K562 (cell line): ENCODE data around the gene ALG8. TPM values are rescaled to one million over a fixed set of nuclear protein-coding genes. Genes with fewer than 3 reads are reported as not detected.

Source experiments
- CREBBP ChIP-seq: IDR thresholded peaks from one replicate; pipeline ENCODE4 v1.6.1; 2012; ENCODE audit warnings: low read depth, mild to moderate bottlenecking, control low read depth, inconsistent platforms, low read length
- DIDO1 ChIP-seq: fragments of 450-650 bp; IDR thresholded peaks from 2 replicates; pipeline ENCODE4 v1.6.1; 2016; ENCODE audit warnings: low read depth, missing biosample characterization, missing genetic modification characterization
- FOXP1 ChIP-seq: sonication (generic); formaldehyde crosslinking; IDR thresholded peaks from 2 replicates; pipeline ENCODE4 v1.8.0; 2022; ENCODE audit warnings: mild to moderate bottlenecking, missing genetic modification reagents
- HDAC1 ChIP-seq, 2 experiments: fragments of 450-650 bp; IDR thresholded peaks; 2 replicates each; pipeline ENCODE4 v1.6.1; 2016 to 2017; ENCODE audit warnings: inconsistent platforms in 1 of 2, mild to moderate bottlenecking in 1 of 2, moderate library complexity in 1 of 2
- HDAC6 ChIP-seq: IDR thresholded peaks from 2 replicates; pipeline ENCODE4 v1.6.1; 2012; ENCODE audit warnings: low read depth, mild to moderate bottlenecking, control low read depth, inconsistent platforms, low read length, moderate library complexity
- HMG20B ChIP-seq: fragments of 250-450 bp; sonication (Bioruptor Pico); IDR thresholded peaks from 2 replicates; pipeline ENCODE4 v1.5.0; 2021; ENCODE audit warnings: mild to moderate bottlenecking
- MAFK ChIP-seq: IDR thresholded peaks from 2 replicates; pipeline ENCODE4 v1.6.1; 2011; ENCODE audit warnings: low read length, improper control_type of control experiment
- PPARD ChIP-seq: fragments of 250-450 bp; sonication (Bioruptor Pico); IDR thresholded peaks from 2 replicates; pipeline ENCODE4 v1.8.0; 2022; ENCODE audit warnings: inconsistent platforms, mild to moderate bottlenecking, moderate library complexity
- RBBP5 ChIP-seq: fragments of 200-600 bp; sonication (generic); IDR thresholded peaks from 2 replicates; pipeline ENCODE4 v1.6.1; 2012; ENCODE audit warnings: borderline replicate concordance, mild to moderate bottlenecking, low read length, control low read depth, inconsistent platforms; ENCODE audit not compliant: insufficient read depth, poor library complexity, severe bottlenecking
- SREBF2 ChIP-seq: sonication (generic); formaldehyde crosslinking; IDR thresholded peaks from 2 replicates; pipeline ENCODE4 v1.4.0; 2020; ENCODE audit warnings: mild to moderate bottlenecking, missing genetic modification reagents
- TAF7 ChIP-seq: fragments of 450-650 bp; IDR thresholded peaks from 2 replicates; pipeline ENCODE4 v1.6.1; 2016; ENCODE audit warnings: missing genetic modification characterization, missing compliant biosample characterization
- ZMIZ1 ChIP-seq, 2 experiments: fragments of 150-350 bp in 1 of 2; IDR thresholded peaks; 2 replicates each; pipeline ENCODE4 v1.6.1; 2012 to 2016; ENCODE audit warnings: low read depth in 2 of 2, low read length in 2 of 2, mild to moderate bottlenecking in 1 of 2, moderate library complexity in 1 of 2
- ZNF24 ChIP-seq: fragments of 450-650 bp; IDR thresholded peaks from 2 replicates; pipeline ENCODE4 v1.6.1; 2016
- polyA plus RNA-seq, 8 experiments: library from polyadenylated mRNA; depleted of rRNA in 4 of 8; stranded (reverse) in 5 of 8; unstranded in 3 of 8; fragments of >200 nt; fragmentation: Nextera tagmentation in 2 of 8; fragmentation: Illumina TruSeq in 1 of 8; extraction: Ambion mirVana in 2 of 8; extraction: Trizol in 1 of 8; gene quantifications; 2 replicates each; pipeline versions ENCODE4 v1.2.1 to v1.2.3, GENCODE V29; 2011 to 2014; ENCODE audit warnings: inconsistent platforms in 1 of 8, missing spikeins in 1 of 8
- total RNA-seq, 7 experiments: library from RNA; depleted of rRNA in 6 of 7; stranded (reverse); fragments of >200 nt in 6 of 7; fragmentation: Illumina TruSeq in 2 of 7; extraction: Trizol in 2 of 7; gene quantifications; 2 replicates each; pipeline versions ENCODE4 v1.2.1 to v1.2.3, GENCODE V29; 2011 to 2021; ENCODE audit warnings: low replicate concordance in 1 of 7
- TF ChIP-seq, protein P1 (sequence below): fragments of 450-650 bp; formaldehyde crosslinking; IDR thresholded peaks from 2 replicates; pipeline ENCODE4 v1.4.0; 2020; ENCODE audit warnings: mild to moderate bottlenecking, mixed read lengths
- TF ChIP-seq, protein P2 (sequence below): IDR thresholded peaks from 2 replicates; pipeline ENCODE4 v1.6.1; 2014; ENCODE audit warnings: antibody characterized with exemption
- TF ChIP-seq, protein P3 (sequence below): sonication (generic); formaldehyde crosslinking; IDR thresholded peaks from 2 replicates; pipeline ENCODE4 v1.8.1; 2022; ENCODE audit warnings: missing genetic modification reagents

Gene ALG8
- total and polyA plus RNA-seq, 9 of the 15 experiments (the other 6 are each of a cell fraction or from before 2014, with no cell fraction given), result 59.3 to 189 (median 106) TPM

DNA sequence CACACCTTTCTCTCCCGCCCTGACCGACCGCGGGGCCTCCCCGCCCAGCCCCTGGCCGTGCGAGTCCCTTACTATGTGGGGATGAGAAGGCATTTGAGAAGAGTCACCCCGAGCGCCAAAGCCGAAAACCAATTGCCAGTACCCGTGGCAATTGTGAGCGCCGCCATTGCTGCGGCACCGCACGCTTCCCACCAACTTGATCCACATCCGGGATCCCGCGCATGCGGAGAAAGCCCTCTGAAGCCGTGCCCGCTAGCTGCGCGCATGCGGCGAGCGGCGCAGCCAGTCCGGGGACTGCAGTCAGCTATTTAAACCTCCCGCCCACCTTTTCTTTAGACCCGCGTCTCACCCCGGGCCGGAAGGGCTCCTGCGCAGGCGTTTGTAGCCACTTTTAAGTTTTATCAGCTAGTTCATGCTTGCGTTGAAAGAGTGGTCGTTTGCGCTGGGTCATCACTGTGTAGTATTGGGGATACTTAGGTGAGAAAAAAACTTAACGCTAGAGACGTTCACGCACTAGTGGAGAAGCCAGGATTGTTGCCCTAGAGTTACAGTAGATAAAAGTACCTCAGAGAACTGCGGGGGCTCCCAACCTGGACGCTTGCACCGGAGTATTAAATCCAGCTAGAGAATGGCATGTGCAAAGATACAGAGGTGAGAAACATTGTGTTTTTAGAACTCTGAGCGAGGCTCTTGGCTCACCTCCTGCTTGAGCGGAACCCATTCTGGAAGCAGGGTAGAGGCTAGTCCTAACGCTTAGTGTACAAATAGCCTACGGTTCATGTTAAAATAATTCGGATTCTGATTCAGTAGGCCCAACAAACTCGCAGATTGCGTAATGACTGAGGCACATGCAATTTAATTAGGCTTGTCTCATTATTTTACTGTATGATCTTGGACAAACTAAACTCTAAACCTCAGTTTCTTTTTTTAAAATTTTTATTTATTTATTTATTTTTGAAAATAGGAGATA is at the start of gene ALG8 (continued):
- no peak for TF ChIP-seq ZMIZ1 (IDR thresholded peaks at IDR 0.05; ENCODE audit: low read depth in 2 of 2, low read length in 2 of 2)
- TF ChIP-seq FOXP1 (CRISPR knock-in tag), result peak; percentile 70
- peak; percentile 77; the same call in 1 of the 2 replicates for TF ChIP-seq ZNF24
- TF ChIP-seq, protein P1, sequence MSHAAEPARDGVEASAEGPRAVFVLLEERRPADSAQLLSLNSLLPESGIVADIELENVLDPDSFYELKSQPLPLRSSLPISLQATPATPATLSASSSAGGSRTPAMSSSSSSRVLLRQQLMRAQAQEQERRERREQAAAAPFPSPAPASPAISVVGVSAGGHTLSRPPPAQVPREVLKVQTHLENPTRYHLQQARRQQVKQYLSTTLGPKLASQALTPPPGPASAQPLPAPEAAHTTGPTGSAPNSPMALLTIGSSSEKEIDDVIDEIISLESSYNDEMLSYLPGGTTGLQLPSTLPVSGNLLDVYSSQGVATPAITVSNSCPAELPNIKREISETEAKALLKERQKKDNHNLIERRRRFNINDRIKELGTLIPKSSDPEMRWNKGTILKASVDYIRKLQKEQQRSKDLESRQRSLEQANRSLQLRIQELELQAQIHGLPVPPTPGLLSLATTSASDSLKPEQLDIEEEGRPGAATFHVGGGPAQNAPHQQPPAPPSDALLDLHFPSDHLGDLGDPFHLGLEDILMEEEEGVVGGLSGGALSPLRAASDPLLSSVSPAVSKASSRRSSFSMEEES, result no peak
- 0 out of 2 replicates have a peak, but pooled peaks have one; percentile 48 for TF ChIP-seq DIDO1 (tag)
- TF ChIP-seq HDAC6, result no peak
- TF ChIP-seq SREBF2 (CRISPR knock-in tag), result no peak
- TF ChIP-seq, protein P2, sequence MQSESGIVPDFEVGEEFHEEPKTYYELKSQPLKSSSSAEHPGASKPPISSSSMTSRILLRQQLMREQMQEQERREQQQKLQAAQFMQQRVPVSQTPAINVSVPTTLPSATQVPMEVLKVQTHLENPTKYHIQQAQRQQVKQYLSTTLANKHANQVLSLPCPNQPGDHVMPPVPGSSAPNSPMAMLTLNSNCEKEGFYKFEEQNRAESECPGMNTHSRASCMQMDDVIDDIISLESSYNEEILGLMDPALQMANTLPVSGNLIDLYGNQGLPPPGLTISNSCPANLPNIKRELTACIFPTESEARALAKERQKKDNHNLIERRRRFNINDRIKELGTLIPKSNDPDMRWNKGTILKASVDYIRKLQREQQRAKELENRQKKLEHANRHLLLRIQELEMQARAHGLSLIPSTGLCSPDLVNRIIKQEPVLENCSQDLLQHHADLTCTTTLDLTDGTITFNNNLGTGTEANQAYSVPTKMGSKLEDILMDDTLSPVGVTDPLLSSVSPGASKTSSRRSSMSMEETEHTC, result no peak
- peak in 1 of 2 experiments; percentile 95; a peak in 2 of 4 replicates for TF ChIP-seq HDAC1 (IDR thresholded peaks at IDR 0.05)
- peak; percentile 27; the same call in 1 of the 2 replicates for TF ChIP-seq MAFK
- peak; percentile 83 for TF ChIP-seq TAF7 (tag)
- TF ChIP-seq RBBP5, result peak; percentile 65
- TF ChIP-seq PPARD (CRISPR knock-in tag), result no peak
- no peak for TF ChIP-seq HMG20B (CRISPR knock-in tag)
- no peak for TF ChIP-seq CREBBP
- TF ChIP-seq, protein P3, sequence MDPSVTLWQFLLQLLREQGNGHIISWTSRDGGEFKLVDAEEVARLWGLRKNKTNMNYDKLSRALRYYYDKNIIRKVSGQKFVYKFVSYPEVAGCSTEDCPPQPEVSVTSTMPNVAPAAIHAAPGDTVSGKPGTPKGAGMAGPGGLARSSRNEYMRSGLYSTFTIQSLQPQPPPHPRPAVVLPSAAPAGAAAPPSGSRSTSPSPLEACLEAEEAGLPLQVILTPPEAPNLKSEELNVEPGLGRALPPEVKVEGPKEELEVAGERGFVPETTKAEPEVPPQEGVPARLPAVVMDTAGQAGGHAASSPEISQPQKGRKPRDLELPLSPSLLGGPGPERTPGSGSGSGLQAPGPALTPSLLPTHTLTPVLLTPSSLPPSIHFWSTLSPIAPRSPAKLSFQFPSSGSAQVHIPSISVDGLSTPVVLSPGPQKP, result no peak
